DMS 273 treated with DMSO at 0.1 percent for 48 hours (cell line): Measurements from ENCODE around the gene PAWR.
"Not testable (repeated sequence)": the region's sequence is repeated elsewhere in the genome, so short reads cannot be mapped to it uniquely, and the experiment has no call there.

ENCODE experiments used
- DNase-seq: peaks from one replicate; lab custom pipeline; 2025; lab: John Stamatoyannopoulos, UW

PAWR gene

DNA sequence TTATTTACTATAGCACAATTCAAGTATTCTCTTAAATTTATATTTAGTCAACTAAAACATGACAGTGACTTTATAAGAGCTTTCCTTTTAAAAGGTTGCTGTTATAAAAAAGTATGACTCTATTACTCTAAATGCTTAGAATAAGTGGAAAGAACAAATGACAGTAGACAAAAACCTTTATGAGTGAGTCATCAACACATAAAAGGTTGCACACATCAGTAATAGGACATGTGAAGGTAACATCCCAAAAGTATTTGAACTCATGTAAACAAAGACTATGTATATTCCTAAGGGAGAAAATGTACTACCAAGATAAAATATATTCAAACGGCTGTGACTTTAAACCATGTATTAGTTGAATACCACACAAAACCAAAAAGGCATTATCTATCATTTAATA lies 98.8 kb downstream of the PAWR start:
- DNase-seq: no peak

DNA sequence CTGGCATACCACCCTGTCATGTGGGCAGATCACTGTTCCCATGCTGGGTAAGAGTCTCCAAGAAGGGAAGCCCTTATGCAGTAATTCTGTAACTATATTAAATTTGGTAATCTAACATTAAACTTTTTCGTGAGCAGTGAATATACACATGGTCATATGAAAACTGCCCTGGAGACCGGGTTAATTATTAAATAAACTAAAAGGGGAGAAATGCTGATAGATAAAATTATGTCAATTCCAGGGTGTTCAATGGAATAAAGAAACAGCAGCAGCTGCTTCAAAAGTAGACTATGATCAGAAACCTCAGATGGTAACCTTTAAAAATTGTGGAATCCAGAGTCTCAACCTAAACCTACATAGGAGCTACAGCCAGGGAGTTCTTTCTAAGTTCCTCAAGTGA lies 100.0 kb downstream of the PAWR start:
- no peak for DNase-seq

DNA sequence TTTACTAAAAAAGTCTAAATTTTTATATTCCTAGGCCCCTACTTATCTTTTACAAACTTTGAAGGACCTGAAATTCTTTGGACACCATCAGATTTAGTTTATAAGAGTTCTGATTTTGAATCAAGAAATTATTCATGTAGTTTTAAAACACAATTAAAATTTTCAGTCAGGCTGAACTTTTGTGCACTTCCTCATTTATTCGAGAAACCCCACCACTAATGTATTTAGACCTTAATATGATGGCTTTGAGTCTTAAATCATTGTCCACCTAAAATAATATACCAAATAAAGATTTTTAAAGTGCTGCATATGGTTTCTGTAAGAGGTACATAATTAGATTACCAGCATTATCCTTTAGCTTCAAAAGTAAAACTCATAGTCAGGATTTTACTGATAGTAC lies 103.4 kb downstream of the PAWR start:
- no peak for DNase-seq

DNA sequence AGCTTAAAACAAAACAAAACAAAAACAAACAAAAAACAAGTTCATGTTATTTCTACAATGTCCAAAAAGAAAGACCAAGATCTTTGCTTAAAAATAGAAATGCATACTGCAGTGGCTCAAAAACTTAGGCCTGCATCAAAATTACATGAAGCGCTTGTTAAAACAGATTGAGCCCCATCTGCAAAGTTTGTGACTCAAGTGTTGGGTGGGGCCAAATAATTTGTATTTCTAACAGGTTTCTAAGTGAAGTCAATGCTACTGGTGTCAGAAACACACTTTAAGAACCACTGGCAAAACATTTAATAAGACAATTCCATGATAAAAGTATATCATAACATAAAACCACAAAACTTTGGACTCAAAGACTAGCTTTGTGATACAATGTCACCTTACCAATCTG lies 105.6 kb downstream of the PAWR start:
- no peak for DNase-seq

DNA sequence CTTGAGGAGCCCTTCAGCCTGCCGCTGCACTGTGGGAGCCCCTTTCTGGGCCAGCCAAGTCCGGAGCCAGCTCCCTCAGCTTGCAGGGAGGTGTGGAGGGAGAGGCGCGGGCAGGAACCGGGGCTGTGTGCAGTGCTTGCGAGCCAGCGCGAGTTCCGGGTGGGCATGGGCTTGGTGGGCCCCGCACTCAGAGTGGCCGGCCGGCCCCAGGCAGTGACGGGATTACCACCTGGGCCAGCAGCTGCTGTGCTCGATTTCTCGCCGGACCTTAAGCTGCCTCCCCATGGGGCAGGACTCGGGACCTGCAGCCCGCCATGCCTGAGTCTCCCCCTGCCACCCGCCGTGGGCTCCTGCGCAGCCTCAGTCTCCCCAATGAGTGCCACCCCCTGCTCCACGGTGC lies 116.9 kb downstream of the PAWR start:
- DNase-seq: no peak

DNA sequence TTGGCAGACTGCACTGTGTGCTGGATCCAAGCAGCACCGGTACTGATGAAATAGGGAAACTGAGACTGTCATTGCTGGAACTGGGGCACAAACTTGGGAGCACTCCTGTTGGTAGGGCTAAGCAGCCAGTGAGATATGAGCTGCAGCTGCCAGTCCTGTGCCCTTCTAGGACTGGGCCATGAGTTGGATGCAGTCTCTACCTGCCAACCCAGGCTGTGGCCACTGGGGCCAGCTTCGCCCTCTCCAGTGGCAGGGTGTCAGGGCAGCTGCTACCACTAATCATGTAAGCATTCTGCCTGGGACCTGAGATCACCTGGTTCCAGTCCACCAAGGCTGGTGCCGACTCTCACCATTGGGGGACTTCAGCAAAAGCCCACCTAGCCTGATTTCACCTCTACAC lies 121.1 kb downstream of the PAWR start:
- no peak for DNase-seq

DNA sequence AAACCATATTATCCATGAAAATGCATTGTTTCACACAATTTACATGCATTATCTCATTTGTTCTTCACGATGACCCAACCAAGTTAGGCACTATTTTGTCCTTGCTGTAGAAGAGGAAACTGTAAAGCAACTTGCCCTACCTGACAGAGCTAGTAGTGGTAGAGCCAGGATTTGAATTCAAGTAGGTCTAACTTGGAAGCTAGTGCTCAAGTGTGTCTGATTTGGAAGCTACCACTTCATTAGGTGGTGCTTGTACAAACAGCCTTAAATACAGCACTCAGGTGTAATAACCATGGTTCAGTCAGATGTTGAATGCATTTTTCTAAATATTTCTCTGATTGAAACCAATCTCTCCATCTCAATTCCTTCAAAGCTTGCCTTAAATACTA lies 123.6 kb downstream of the PAWR start:
- no peak for DNase-seq

DNA sequence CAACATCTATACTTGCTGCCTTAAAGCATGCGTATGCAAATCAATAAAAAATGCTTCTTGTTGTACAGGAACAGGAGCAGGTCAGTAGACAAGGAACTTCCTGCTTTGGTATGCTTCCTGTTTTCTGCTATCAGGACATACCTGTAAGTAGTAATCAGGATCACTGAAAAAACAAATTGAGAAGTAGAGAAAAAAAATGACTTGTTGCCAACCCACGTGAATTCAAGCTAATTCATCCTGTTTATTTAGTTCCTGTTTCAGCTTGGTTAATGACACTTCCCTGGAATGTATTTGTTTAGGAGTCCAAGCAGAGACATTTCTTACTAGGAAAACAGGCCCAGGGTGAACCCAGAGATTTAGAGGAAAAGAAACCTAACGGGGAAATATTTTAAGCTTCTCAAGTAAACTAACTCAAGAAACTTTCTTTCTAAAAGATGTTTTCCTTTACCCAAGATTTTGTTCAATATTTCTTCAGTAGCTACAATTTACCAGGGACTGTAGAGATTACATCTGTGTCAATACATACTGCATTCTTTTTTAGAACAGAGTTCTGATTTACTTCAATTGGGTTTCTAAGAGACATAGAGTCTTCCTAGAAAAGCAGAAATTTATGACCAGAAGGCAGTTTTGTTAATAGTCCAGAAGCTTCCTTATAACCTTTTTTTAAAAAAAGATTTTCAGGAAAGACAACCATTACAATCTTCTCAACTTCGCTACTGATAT lies 124.2 kb downstream of the PAWR start:
- DNase-seq: no peak

DNA sequence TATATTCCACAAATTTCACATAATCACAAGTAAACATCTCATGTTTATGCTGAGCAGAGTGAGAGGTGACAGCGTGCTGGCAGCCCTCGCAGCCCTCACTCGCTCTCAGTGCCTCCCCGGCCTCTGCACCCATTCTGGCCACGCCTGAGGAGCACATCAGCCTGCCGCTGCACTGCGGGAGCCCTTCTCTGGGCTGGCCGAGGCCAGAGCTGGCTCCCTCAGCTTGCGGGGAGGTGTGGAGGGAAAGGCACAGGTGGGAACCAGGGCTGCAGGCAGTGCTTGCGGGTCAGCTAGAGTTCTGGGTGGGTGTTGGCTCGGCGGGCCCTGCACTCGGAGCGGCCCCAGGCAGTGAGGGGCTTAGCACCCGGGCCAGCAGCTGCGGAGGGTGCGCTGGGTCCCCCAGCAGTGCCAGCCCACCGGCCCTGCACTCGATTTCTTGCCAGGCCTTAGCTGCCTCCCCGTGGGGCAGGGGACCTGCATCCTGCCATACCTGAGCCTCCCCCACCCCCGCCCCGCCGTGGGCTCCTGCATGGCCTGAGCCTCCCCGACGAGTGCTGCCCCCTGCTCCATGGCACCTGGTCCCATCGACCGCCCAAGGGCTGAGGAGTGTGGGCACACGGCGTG lies 125.9 kb downstream of the PAWR start:
- DNase-seq: not testable (repeated sequence)

DNA sequence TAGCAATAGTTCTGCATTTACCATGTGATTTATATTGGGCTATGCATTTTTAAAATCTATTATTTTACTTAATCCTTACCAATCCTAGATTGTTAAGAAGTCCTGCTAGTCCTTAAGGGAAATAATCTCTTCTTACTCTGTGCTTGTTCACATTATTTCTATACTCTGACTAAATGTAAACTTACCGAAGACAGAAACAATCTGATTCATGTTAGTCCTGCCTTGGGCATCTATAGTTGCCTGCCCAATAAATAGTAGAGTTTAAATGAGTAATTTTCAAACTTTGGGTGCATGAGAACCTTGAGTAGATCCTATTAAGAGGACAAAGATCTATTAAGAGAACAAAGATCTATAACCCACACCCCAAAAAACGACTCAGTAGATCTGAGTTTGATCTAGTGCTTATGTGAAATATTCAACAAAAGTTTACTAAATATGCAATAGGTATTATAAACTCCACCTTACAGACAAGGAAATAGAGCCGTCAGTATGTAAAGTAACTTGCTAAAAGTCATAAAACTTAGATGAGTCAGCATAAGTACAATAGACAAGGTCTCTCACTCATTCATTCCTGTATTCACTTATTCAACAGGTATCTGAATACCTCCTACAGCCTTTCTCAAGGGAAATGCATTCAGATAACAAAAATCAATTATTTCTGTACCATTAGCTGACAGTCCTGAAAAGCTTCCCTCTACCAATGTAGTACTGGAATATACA lies 127.6 kb downstream of the PAWR start:
- no peak for DNase-seq

DNA sequence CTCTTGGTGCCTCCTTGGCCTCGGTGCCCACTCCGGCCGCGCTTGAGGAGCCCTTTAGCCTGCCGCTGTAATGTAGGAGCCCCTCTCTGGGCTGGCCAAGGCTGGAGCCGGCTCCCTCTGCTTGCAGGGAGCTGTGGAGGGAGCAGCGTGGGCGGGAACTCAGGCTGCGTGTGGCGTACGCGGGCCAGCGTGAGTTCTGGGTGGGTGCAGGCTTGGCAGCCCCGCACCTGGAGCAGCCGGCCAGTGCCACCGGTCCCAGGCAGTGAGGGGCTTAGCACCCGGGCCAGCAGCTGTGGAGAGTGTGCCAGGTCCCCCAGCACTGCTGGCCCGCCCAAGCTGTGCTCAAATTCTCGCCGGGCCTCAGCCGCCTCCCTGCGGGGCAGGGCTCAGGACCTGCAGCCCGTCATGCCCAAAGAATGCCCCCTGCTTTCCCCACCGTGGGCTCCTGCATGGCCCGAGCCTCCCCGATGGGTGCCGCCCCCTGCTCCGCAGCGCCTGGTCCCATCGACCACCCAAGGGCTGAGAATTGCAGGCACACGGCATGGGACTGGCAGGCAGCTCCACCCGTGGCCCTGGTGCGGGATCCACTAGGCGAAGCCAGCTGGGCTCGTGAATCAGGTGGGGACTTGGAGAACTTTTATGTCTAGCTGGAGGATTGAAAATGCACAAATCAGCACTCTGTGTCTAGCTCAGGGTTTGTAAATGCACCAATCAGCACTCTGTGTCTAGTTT lies 129.2 kb downstream of the PAWR start:
- DNase-seq: no peak

DNA sequence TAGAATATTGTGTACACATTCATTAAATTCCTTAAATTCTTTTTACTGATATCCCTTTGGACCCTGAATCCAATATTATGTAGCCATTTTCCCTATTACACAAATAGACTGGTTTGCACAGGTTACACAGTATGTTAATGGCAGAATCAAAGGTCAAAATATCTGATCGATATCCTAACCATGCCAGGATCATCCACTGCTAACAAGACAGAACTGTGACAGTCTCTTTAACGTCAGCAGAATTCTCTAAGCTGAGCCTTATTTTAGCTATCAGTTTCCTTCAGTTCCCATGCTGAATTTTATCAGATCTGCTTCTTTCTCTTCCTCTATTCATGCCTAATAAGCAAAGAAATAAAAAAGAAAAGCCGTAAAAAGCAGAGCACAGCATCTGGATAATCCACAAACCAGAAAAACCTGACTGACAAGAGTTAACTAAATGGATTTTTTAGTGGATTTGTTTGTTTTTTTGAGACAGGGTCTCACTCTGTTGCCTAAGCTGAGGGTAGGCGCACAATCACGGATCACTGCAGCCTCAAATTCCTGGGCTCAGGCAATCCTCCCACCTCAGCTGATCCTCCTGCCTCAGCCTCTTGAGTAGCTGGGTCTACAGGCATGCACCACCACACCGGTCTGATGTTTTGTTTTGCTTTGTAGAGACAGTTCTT lies 130.4 kb downstream of the PAWR start:
- DNase-seq: no peak

DNA sequence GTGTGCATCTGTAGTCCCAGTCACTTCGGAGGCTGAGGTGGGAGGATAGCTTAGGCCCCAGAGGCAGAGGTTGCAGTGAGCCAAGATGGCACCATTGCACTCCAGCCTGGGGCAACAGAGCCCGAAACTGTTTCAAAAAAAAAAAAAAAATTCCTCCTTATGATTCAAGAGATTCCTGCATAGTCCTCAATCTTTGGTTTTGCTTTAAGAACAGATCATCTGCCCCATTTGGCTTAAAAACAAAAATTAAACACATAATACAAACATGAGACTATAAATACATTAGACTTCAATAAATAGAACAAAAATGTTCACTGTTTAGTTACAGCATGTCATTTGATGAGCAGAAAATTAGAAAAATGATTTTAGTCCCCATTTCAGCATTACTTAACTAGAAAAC lies 131.2 kb downstream of the PAWR start:
- DNase-seq: no peak

DNA sequence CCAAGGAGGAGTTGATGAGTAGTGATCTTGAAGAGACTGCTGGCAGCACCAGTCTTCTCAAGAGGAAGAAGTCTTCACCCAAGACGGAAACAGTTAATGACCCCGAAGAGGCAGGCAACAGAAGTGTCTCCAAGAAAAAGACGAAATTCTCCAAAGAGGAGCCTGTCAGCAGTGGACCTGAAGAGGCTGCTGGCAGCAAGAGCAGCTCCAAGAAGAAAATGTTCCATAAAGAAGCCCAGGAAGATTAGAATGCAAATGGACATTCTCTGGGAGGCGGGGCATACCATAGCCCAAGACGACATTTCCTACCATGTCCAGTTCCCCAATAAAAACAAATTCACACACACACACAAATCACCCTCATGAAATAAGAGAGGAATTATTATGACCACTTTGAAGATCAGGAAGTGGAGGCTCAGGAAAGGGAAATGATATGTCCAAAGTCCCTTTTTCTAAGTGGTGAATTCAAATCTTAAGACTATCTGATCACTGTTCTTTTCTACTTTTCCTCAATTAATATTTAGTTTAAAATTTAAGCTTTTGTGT lies 131.8 kb downstream of the PAWR start:
- DNase-seq: no peak

DNA sequence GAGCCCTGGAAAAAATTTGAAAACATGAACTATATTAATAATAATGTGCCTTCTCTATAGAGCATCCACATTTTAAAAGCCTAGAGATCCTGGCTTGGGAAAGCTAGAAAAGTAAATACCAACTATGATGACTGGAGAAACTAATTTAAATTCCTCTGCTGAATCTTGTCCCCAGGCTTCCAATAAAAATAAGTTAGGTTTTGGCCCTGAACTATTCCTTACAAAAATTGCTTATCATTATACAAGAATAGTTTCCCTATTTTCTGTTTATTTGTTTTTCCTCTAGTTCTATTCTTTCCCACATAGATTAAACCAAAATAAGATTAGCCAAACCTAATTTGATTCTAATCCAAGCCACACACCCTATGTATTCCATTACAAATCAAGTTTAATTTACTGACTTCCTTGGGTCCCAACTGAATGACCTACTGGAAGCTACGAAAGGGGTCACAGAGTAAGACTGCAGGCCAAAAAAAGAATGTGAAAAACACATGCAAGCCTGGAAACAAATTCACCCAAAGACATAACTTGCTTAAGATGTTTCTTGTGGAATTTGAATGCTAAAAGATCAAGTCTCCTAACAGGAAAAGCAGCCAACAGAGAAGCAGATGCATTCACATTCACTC lies 133.0 kb downstream of the PAWR start:
- DNase-seq: no peak

DNA sequence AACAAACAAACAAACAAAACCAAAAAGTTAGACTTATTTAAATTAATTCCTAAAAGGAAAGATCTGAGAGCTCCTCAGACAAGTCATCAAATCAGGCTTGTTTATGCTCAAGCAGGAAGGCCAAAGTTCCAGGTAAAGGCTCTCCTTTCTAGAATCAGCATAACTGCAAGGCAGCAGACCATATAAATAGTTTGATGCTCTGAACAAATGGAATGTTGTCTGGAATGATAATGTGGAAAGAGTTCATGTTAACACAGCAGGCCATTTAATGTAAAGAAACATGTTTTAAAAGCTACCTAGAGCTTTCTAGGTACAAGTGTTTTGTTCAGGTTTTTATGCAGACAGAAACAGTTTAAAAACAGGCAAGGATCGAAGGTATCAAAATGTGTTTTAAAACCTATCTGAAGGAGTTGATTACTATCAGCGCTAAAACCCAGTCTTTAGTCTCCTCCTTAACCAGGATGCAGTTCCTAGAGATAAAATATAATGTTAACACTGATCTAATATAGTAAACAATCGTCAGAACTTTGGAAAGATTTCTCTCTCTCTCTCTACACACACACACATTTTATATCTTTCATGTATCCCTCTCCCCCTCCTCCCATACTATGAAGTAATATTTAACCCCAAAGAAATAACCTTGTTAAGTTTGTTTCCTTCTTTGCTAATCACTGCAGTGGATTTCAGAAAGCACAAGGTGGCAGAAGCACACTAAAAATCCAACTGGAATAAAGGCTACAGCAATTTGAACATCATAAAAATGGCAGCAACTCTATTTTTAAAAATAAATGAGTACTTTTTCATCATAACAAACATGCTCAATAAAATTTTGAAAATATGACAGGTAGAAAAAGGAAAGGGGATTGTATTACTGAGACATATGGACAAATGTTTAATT lies 135.5 kb downstream of the PAWR start:
- no peak for DNase-seq

DNA sequence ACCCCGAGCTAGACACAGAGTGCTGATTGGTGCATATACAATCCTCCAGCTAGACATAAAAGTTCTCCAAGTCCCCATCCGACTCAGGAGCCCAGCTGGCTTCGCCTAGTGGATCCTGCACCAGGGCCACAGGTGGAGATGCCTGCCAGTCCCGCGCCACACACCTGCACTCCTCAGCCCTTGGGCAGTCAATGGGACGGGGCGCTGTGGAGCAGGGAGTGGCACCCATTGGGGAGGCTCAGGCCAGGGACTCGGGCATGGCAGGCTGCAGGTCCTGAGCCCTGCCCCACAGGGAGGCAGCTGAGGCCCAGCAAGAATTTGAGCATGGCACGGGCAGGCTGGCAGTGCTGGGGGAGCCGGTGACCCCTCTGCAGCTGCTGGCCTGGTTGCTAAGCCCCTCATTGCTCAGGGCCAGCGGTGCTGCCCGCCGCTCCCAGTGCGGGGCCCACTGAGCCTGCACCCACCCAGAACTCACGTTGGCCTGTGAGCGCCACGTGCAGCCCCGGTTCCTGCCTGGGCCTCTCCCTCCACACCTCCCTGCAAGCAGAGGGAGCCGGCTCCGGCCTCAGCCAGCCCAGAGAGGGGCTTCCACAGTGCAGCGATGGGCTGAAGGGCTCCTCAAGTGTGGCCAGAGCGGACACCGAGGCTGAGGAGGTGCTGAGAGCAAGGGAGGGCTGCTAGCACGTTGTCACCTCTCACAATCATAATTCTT lies 136.7 kb downstream of the PAWR start:
- DNase-seq: no peak

DNA sequence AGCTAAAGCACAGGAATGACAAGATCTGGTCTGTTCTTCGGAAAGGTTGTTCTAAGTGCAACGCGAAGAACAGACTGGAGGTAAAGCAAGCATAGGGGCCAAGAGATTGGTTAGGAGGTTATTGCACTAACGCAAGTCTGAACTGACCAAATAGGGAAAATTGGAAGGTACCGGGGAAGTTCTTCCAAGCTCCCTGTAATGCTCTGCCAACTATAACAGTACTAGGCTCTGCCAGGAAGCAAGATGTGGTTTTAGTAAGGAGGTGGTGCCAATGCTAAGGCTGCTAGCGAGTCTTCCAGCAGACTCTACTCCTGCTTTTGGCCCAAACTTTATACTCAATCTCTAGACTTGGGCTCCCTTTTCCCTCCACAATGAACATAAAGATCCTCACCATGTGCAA lies 138.6 kb downstream of the PAWR start:
- DNase-seq: no peak

DNA sequence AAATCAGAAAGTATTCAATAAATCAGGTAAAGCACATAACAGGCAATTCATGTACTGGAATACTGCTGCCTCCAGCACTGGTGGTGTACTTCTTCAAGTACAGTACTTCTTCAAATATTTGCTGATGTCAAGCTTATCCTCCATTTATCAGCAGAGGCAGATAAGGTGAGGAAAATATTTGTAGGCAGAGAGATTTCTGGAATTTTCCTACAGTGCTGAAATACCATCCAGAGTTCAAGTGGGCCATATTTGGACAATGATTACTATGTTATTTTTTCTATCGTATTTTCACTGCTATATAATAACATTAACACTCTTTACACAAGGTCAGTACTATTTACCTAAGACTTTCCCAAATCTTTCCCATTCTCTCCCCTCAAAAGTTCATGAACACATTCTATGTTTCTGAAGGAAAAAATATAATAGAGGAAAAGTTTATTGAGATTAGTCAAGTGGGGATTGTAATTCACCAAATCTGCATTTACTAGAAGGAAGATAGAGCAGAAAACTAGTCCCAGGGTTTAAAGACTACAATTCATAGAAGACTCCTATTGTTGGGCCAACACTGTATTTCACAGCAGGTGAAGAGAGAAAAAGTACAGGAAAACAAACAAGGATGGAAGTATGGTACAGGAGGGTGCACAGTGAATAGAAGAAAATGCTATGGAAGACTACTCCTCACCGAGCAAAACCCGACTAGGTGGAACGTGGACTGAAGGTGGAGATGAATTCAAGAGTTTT lies 141.1 kb downstream of the PAWR start:
- no peak for DNase-seq
